ENCODE measurements around the gene SLC23A2.
A peak's percentile ranks its signal among the peaks of the same experiment; 100 is the strongest.

Gene SLC23A2

GRCh38 chr20:4869290-4870193, 131.8 kb downstream of the SLC23A2 start:
- H3K36me3 ChIP-seq (ENCODE audit: control insufficient read depth in 1 of 2, insufficient read depth in 2 of 2, low read length in 2 of 2), result peaks cover 20 to 42% of the 10 kb centered on the region in 2 donors
- no peaks in the 10 kb centered on the region for H3K27me3 ChIP-seq (ENCODE audit: control insufficient read depth in 1 of 2, insufficient read depth in 2 of 2, low read length in 2 of 2)
- no peak overlapping the region for H3K27ac ChIP-seq (ENCODE audit: low read depth, low read length)
- no peak overlapping the region for H3K9ac ChIP-seq (ENCODE audit: low read depth in 1 of 2, low read length in 2 of 2)
- H3K4me3 ChIP-seq (ENCODE audit: low read depth in 1 of 2, low read length in 2 of 2), result peak overlapping the region in 1 of 2 donors; percentile 17
- H3K4me1 ChIP-seq (ENCODE audit: control insufficient read depth in 1 of 2, insufficient read depth in 2 of 2, low read length in 2 of 2), result peaks cover 3 to 5% of the 10 kb centered on the region in 2 donors
- no peaks in the 10 kb centered on the region for H3K9me3 ChIP-seq (ENCODE audit: control insufficient read depth in 1 of 2, low read length in 2 of 2)

- no peaks in the 10 kb centered on the region for H3K9me3 ChIP-seq (ENCODE audit: control insufficient read depth in 1 of 2, low read length in 2 of 2)
- H3K9ac ChIP-seq (ENCODE audit: low read depth in 1 of 2, low read length in 2 of 2), result no peak overlapping the region
- peaks cover 3 to 5% of the 10 kb centered on the region in 2 donors for H3K4me1 ChIP-seq (ENCODE audit: control insufficient read depth in 1 of 2, insufficient read depth in 2 of 2, low read length in 2 of 2)
- no peaks in the 10 kb centered on the region for H3K27me3 ChIP-seq (ENCODE audit: control insufficient read depth in 1 of 2, insufficient read depth in 2 of 2, low read length in 2 of 2)
- H3K4me3 ChIP-seq (ENCODE audit: low read depth in 1 of 2, low read length in 2 of 2), result no peak overlapping the region
- H3K36me3 ChIP-seq (ENCODE audit: control insufficient read depth in 1 of 2, insufficient read depth in 2 of 2, low read length in 2 of 2), result peaks cover 16 to 45% of the 10 kb centered on the region in 2 donors
- H3K27ac ChIP-seq (ENCODE audit: low read depth, low read length), result no peak overlapping the region
Observed at GRCh38 chr20:4867051-4867450, 134.3 kb downstream of the SLC23A2 start.

- no peaks in the 10 kb centered on the region for H3K27me3 ChIP-seq (ENCODE audit: control insufficient read depth in 1 of 2, insufficient read depth in 2 of 2, low read length in 2 of 2)
- peaks cover 3 to 5% of the 10 kb centered on the region in 2 donors for H3K4me1 ChIP-seq (ENCODE audit: control insufficient read depth in 1 of 2, insufficient read depth in 2 of 2, low read length in 2 of 2)
- H3K36me3 ChIP-seq (ENCODE audit: control insufficient read depth in 1 of 2, insufficient read depth in 2 of 2, low read length in 2 of 2), result peaks cover 20 to 48% of the 10 kb centered on the region in 2 donors
- no peak overlapping the region for H3K9ac ChIP-seq (ENCODE audit: low read depth in 1 of 2, low read length in 2 of 2)
- H3K4me3 ChIP-seq (ENCODE audit: low read depth in 1 of 2, low read length in 2 of 2), result no peak overlapping the region
- no peaks in the 10 kb centered on the region for H3K9me3 ChIP-seq (ENCODE audit: control insufficient read depth in 1 of 2, low read length in 2 of 2)
- H3K27ac ChIP-seq (ENCODE audit: low read depth, low read length), result no peak overlapping the region
Observed at GRCh38 chr20:4866429-4866828, 134.9 kb downstream of the SLC23A2 start.

GRCh38 chr20:4864311-4864752, 137.0 kb downstream of the SLC23A2 start:
- no peaks in the 10 kb centered on the region for H3K9me3 ChIP-seq (ENCODE audit: control insufficient read depth in 1 of 2, low read length in 2 of 2)
- no peaks in the 10 kb centered on the region for H3K4me1 ChIP-seq (ENCODE audit: control insufficient read depth in 1 of 2, insufficient read depth in 2 of 2, low read length in 2 of 2)
- H3K9ac ChIP-seq (ENCODE audit: low read depth in 1 of 2, low read length in 2 of 2), result no peak overlapping the region
- H3K27me3 ChIP-seq (ENCODE audit: control insufficient read depth in 1 of 2, insufficient read depth in 2 of 2, low read length in 2 of 2), result no peaks in the 10 kb centered on the region
- no peak overlapping the region for H3K27ac ChIP-seq (ENCODE audit: low read depth, low read length)
- H3K36me3 ChIP-seq (ENCODE audit: control insufficient read depth in 1 of 2, insufficient read depth in 2 of 2, low read length in 2 of 2), result peaks cover 26 to 64% of the 10 kb centered on the region in 2 donors
- no peak overlapping the region for H3K4me3 ChIP-seq (ENCODE audit: low read depth in 1 of 2, low read length in 2 of 2)

- Histone ChIP-seq H3K27me3 (ENCODE audit: control insufficient read depth in 1 of 2, insufficient read depth in 2 of 2, low read length in 2 of 2) (no peaks in the 10 kb centered on the region), H3K9ac (ENCODE audit: low read depth in 1 of 2, low read length in 2 of 2) (no peak overlapping the region), H3K4me1 (ENCODE audit: control insufficient read depth in 1 of 2, insufficient read depth in 2 of 2, low read length in 2 of 2) (no peaks in the 10 kb centered on the region), H3K4me3 (ENCODE audit: low read depth in 1 of 2, low read length in 2 of 2) (no peak overlapping the region), H3K9me3 (ENCODE audit: control insufficient read depth in 1 of 2, low read length in 2 of 2) (no peaks in the 10 kb centered on the region), H3K27ac (ENCODE audit: low read depth, low read length) (no peak overlapping the region), H3K36me3 (ENCODE audit: control insufficient read depth in 1 of 2, insufficient read depth in 2 of 2, low read length in 2 of 2) (peaks cover 37 to 74% of the 10 kb centered on the region in 2 donors)
Observed at GRCh38 chr20:4862661-4863060, 138.6 kb downstream of the SLC23A2 start.

- Histone ChIP-seq H3K4me3 (ENCODE audit: low read depth in 1 of 2, low read length in 2 of 2) (no peak overlapping the region), H3K36me3 (ENCODE audit: control insufficient read depth in 1 of 2, insufficient read depth in 2 of 2, low read length in 2 of 2) (peaks cover 38 to 78% of the 10 kb centered on the region in 2 donors), H3K4me1 (ENCODE audit: control insufficient read depth in 1 of 2, insufficient read depth in 2 of 2, low read length in 2 of 2) (no peaks in the 10 kb centered on the region), H3K27ac (ENCODE audit: low read depth, low read length) (no peak overlapping the region), H3K9me3 (ENCODE audit: control insufficient read depth in 1 of 2, low read length in 2 of 2) (no peaks in the 10 kb centered on the region), H3K9ac (ENCODE audit: low read depth in 1 of 2, low read length in 2 of 2) (no peak overlapping the region), H3K27me3 (ENCODE audit: control insufficient read depth in 1 of 2, insufficient read depth in 2 of 2, low read length in 2 of 2) (no peaks in the 10 kb centered on the region)
Observed at GRCh38 chr20:4861961-4862360, 139.3 kb downstream of the SLC23A2 start.

- peaks cover 36 to 72% of the 10 kb centered on the region in 2 donors for H3K36me3 ChIP-seq (ENCODE audit: control insufficient read depth in 1 of 2, insufficient read depth in 2 of 2, low read length in 2 of 2)
- no peaks in the 10 kb centered on the region for H3K4me1 ChIP-seq (ENCODE audit: control insufficient read depth in 1 of 2, insufficient read depth in 2 of 2, low read length in 2 of 2)
- no peak overlapping the region for H3K27ac ChIP-seq (ENCODE audit: low read depth, low read length)
- H3K9me3 ChIP-seq (ENCODE audit: control insufficient read depth in 1 of 2, low read length in 2 of 2), result no peaks in the 10 kb centered on the region
- no peaks in the 10 kb centered on the region for H3K27me3 ChIP-seq (ENCODE audit: control insufficient read depth in 1 of 2, insufficient read depth in 2 of 2, low read length in 2 of 2)
- no peak overlapping the region for H3K4me3 ChIP-seq (ENCODE audit: low read depth in 1 of 2, low read length in 2 of 2)
- no peak overlapping the region for H3K9ac ChIP-seq (ENCODE audit: low read depth in 1 of 2, low read length in 2 of 2)
Observed at GRCh38 chr20:4858000-4858399, 143.3 kb downstream of the SLC23A2 start.

- H3K27me3 ChIP-seq (ENCODE audit: control insufficient read depth in 1 of 2, insufficient read depth in 2 of 2, low read length in 2 of 2), result no peaks in the 10 kb centered on the region
- no peak overlapping the region for H3K4me3 ChIP-seq (ENCODE audit: low read depth in 1 of 2, low read length in 2 of 2)
- no peak overlapping the region for H3K9ac ChIP-seq (ENCODE audit: low read depth in 1 of 2, low read length in 2 of 2)
- no peaks in the 10 kb centered on the region for H3K4me1 ChIP-seq (ENCODE audit: control insufficient read depth in 1 of 2, insufficient read depth in 2 of 2, low read length in 2 of 2)
- peaks cover 30 to 60% of the 10 kb centered on the region in 2 donors for H3K36me3 ChIP-seq (ENCODE audit: control insufficient read depth in 1 of 2, insufficient read depth in 2 of 2, low read length in 2 of 2)
- H3K9me3 ChIP-seq (ENCODE audit: control insufficient read depth in 1 of 2, low read length in 2 of 2), result no peaks in the 10 kb centered on the region
- no peak overlapping the region for H3K27ac ChIP-seq (ENCODE audit: low read depth, low read length)
Observed at GRCh38 chr20:4856022-4856755, 145.1 kb downstream of the SLC23A2 start.

- H3K27ac ChIP-seq (ENCODE audit: low read depth, low read length), result no peak overlapping the region
- H3K4me1 ChIP-seq (ENCODE audit: control insufficient read depth in 1 of 2, insufficient read depth in 2 of 2, low read length in 2 of 2), result no peaks in the 10 kb centered on the region
- no peaks in the 10 kb centered on the region for H3K9me3 ChIP-seq (ENCODE audit: control insufficient read depth in 1 of 2, low read length in 2 of 2)
- no peak overlapping the region for H3K4me3 ChIP-seq (ENCODE audit: low read depth in 1 of 2, low read length in 2 of 2)
- H3K36me3 ChIP-seq (ENCODE audit: control insufficient read depth in 1 of 2, insufficient read depth in 2 of 2, low read length in 2 of 2), result peaks cover 29 to 54% of the 10 kb centered on the region in 2 donors
- H3K27me3 ChIP-seq (ENCODE audit: control insufficient read depth in 1 of 2, insufficient read depth in 2 of 2, low read length in 2 of 2), result no peaks in the 10 kb centered on the region
- no peak overlapping the region for H3K9ac ChIP-seq (ENCODE audit: low read depth in 1 of 2, low read length in 2 of 2)
Observed at GRCh38 chr20:4855555-4855954, 145.8 kb downstream of the SLC23A2 start.

GRCh38 chr20:4855097-4855496, 146.2 kb downstream of the SLC23A2 start:
- H3K27ac ChIP-seq (ENCODE audit: low read depth, low read length), result no peak overlapping the region
- no peaks in the 10 kb centered on the region for H3K27me3 ChIP-seq (ENCODE audit: control insufficient read depth in 1 of 2, insufficient read depth in 2 of 2, low read length in 2 of 2)
- no peaks in the 10 kb centered on the region for H3K4me1 ChIP-seq (ENCODE audit: control insufficient read depth in 1 of 2, insufficient read depth in 2 of 2, low read length in 2 of 2)
- H3K4me3 ChIP-seq (ENCODE audit: low read depth in 1 of 2, low read length in 2 of 2), result no peak overlapping the region
- H3K9ac ChIP-seq (ENCODE audit: low read depth in 1 of 2, low read length in 2 of 2), result no peak overlapping the region
- no peaks in the 10 kb centered on the region for H3K9me3 ChIP-seq (ENCODE audit: control insufficient read depth in 1 of 2, low read length in 2 of 2)
- peaks cover 25 to 49% of the 10 kb centered on the region in 2 donors for H3K36me3 ChIP-seq (ENCODE audit: control insufficient read depth in 1 of 2, insufficient read depth in 2 of 2, low read length in 2 of 2)

Data from duodenal mucosa (tissue), 2 donors.